Measurements from ENCODE around the gene SLC38A2.

DNA sequence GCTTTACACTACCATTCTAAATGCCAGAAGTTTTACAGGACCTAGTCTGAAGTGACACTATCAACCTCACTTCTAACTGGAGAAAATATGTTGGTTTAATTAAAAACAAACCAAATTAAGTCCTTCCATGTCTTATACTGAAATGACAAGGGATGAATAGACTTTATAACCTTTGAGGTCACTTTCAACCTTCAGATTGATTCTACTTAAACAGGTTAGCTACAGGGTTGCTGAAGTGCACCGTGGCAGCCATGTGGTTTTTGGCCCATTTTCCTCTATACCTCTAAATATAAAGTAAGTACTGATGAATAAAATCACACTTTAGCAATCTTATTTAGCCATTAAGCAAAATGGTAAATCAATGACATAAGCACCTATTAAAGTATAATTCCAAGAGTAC lies 3.9 kb downstream of the SLC38A2 start:
- TF ChIP-seq, protein P1, sequence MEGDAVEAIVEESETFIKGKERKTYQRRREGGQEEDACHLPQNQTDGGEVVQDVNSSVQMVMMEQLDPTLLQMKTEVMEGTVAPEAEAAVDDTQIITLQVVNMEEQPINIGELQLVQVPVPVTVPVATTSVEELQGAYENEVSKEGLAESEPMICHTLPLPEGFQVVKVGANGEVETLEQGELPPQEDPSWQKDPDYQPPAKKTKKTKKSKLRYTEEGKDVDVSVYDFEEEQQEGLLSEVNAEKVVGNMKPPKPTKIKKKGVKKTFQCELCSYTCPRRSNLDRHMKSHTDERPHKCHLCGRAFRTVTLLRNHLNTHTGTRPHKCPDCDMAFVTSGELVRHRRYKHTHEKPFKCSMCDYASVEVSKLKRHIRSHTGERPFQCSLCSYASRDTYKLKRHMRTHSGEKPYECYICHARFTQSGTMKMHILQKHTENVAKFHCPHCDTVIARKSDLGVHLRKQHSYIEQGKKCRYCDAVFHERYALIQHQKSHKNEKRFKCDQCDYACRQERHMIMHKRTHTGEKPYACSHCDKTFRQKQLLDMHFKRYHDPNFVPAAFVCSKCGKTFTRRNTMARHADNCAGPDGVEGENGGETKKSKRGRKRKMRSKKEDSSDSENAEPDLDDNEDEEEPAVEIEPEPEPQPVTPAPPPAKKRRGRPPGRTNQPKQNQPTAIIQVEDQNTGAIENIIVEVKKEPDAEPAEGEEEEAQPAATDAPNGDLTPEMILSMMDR (IDR thresholded peaks at IDR 0.05), result no peak
- TF ChIP-seq EP300 (IDR thresholded peaks at IDR 0.05), result no peak
- no peak for TF ChIP-seq POLR2A (IDR thresholded peaks at IDR 0.05)
